NCI-H2107 treated with DMSO at 0.1 percent for 48 hours (cell line): ENCODE results near the gene CTSH.
"Not testable (repeated sequence)": the region's sequence is repeated elsewhere in the genome, so short reads cannot be mapped to it uniquely, and the experiment has no call there.

Experiments used
- DNase-seq: peaks from one replicate; lab custom pipeline; 2025; ENCODE audit not compliant: unreplicated experiment; lab: John Stamatoyannopoulos, UW

Gene CTSH

DNA sequence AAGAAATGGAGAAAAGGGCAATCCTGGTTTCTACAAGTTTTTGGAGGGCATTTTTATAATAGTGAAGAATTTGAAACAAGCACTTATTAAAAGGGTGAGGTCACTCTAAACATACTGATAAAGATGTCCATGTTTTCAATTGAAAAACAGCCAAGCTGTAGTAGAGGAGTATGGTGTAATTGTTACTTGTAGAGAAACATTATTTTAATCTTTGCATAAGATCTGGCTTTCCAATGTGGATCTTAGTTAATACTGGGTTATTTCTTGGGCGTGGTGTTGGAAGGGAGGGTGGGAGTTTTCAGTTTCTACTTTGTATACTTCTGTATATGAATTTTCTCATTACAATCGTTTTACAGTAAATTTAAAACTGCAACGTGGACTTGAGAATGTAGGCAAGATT lies 49.4 kb downstream of the CTSH start:
- no peak for DNase-seq

DNA sequence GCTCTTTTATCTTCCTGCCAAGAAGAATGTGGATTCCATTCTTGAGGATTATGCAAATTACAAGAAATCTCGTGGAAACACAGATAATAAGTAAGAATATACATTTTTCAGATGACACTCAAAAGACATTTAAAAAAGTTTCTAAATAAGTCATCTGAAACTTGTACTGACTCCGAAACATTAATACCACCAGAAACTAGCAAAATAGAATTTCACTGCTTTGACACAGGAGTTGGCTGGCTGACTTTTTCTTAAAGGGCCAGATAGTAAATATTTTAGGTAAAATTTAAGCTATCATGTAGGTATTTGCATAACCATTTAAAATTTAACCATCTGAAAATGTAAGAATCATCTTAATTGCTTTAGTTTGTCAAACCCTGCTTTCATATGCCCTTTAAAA lies 51.3 kb downstream of the CTSH start:
- no peak for DNase-seq

DNA sequence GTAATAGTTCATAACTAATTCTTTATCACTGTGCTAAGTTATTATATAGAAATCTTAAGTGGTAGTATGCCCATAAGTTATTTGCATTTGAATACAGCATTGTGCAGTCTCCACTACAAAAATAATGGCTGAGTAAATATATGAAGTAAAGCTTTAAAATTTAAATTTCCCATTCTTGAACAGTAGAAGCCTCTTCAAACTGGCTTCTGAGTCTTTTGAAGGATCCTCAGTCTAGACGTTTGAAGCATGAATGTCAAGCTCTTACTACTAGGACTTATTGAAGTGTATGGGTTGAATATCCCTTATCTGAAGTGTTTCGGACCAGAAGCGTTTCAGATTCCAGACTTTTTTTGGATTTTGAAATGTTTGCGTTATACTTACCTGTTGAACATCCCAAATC lies 55.8 kb downstream of the CTSH start:
- DNase-seq, result no peak

DNA sequence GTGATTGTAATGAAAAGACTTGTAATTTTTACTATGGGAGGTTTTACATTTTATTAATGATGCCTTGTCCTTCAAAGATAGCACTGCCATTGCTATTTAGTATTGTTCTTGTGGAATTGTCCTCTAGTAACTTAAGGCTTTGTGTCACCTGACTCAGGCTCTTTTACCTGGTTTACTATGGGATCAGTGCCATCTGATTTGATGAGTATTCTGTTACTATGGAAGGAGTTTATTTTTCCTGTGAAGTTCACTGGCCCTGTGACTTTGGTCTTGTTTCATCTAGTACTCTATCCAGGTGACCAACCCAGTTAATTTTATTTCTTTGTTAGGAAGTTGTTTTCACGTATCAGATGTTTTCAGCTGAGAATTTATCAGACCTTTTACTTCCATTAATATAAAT lies 63.2 kb downstream of the CTSH start:
- DNase-seq, result no peak

DNA sequence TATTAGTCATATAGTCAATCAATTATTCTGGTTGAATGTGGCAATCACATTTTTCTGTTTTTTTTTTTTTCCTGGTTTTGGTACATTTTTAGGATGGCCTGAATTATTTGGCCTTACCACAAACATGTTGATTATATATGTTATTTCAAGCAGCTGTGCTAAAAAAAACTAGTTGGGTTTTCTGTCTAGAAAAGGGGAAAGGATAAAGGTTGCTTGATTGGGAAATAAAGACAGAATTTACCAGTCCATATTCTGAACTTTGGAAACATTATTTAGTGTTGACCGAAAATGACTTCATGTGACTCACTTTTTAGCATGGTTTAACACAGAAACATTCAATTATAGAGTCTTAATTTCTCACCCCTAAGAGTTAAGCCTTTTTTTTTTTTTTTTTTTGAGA lies 64.0 kb downstream of the CTSH start:
- DNase-seq, result no peak

DNA sequence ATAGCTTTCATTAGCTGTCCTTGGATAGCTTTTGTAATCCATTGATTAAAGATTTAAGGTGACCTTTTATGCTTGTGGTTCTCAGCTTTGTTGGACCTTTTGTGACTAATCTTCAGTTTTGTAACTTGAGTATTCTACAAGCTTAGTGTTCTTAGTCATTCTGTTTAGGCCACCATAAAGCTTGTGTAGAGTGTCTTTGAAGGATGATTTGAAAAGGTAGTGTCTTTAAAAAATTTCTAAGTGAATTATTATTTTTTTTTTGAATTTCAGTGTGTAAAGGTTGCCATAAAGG lies 64.7 kb downstream of the CTSH start:
- DNase-seq, result no peak

DNA sequence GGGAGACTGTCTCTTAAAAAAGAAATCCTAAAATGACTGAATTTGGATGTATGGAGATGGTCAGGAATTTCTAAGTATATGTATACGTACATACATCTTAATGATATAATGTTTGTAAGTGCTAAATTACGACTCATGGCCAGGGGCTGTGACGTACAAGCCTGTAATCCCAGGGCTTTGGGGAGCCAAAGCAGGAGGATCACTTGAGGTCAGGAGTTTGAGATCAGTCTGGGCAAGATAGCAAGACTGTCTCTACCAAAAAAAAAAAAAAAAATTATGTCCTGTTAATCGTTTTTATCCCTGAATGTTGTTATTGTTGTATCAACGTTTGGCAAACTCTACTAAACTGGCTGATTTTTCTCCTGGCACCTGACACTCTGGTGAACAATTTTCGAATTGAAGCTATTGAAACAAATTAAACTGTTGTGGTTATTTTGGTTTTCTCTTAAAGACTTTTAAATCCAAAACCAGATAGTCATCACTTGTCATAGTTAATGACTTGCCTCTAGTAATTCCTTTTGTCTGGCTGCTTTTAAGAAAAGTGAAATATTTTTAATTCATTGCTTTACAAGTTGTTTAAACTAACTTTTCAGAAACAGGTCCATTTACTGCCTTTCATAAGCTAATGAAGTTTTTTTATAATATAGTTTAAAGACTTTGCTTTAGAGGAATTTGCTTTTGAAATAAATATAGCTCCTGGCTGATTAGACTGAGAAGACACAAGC lies 65.2 kb downstream of the CTSH start:
- DNase-seq, result no peak

DNA sequence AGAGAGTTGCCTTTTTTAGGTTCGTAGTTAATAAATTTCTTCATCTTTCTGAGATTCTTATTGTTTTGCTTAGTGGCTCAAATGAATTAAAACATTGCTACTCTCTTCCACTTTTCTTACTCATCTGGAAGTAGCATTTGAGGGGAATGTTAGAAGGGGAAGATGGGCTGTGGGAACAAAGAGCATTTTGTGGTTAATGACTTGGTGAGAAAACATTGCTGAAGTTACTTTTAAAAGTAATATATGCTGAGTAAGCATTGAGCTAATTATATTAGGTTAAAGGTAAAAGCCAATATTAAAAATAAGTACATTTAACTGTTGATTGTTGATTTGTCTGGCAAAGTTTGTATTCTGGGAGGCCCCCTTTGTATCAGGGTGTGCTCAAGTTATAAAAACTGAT lies 66.5 kb downstream of the CTSH start:
- no peak for DNase-seq

DNA sequence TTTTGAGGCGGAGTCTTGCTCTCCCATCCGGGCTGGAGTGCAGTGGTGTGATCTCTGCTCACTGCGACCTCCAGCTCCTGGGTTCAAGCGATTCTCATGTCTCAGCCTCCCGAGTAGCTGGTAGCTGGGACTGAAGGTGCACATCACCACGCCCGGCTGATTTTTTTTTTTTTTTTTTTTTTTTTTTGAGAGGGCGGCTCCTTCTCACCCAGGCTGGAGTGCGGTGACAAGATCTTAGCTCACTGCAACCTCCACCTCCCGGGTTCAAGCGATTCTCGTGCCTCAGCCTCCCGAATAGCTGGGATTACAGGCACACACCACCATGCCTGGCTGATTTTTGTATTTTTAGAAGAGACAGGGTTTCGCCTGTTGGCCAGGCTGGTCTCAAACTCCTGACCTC lies 67.9 kb downstream of the CTSH start:
- not testable (repeated sequence) for DNase-seq

DNA sequence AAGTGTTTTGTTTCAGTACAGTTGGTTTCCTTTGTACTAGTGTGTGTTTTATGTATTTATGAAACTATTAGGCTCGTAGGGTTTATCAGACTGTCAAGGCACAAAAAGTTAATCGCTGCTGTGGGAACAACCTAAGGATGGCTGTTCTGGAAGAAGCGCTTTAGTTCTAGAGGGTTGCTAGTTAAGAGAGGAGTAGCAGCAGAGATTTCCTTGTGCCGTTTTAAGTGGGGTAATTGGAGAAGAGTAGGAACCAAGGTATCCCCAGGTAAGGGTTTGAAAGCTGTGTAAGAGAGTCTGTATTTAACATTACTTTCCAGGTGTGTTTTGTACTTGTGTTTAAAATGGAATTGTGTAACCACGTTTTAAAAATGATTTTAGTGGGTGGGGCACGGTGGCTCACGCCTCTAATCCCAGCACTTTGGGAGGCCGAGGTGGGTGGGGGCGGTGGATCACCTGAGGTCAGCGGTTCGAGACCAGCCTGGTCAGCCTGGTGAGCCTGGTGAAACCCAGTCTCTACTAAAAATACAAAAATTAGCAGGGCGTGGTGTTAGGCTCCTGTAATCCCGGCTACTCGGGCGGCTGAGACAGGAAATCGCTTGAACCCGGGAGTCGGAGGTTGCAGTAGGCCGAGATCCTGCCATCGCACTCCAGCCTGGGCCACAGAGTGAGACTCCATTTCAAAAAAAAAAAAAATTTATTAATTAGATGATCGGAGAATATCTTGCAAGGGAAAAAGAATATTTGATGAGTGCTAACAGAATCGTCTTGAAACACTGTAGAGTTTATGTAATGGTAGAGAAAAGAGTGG lies 69.5 kb downstream of the CTSH start:
- DNase-seq, result peak; percentile 12

DNA sequence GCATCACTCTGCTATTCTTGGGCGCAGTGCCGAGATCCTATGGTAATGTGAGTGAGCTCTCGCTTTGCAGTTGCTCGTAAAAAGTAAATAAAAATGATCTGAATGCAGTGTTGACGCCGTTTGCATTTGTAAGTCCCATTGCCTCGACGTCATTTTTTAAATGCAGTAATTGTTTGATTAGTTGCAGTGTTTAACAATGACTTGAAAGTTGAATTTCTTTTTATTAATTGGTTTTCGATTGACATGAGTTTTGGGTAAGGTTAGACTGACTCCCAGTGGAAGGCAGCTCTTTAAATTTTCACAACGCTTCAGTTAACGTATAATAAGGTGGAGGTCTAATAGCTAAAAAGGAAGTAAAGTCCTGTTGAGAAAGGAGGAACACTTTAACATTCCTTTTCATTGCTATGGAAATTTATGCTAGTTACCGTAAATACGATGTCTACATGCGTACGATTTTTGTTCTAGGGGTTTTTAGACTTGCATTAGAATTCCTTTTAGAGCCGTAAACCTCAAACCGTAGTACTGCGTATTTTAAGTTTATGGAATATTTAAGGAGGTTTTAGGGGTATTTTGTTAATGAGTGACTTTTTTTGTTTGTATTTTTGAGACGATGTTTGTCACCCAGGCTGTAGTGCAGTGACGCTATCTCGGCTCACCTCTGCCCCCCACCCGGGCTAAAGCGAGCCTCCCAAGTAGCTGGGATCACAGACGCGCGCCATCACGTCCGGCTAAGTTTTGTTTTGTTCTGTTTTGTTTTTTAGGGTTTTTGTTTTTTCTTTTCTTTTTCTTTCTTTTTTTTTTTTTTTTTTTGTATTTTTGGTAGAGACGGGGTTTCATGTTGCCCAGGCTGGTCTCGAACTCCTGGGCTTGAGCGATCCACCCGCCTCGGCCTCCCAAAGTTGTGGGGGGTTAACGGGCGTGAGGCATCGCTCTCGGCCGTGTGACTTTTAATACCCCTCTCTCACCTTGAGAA lies 70.8 kb downstream of the CTSH start:
- no peak for DNase-seq

DNA sequence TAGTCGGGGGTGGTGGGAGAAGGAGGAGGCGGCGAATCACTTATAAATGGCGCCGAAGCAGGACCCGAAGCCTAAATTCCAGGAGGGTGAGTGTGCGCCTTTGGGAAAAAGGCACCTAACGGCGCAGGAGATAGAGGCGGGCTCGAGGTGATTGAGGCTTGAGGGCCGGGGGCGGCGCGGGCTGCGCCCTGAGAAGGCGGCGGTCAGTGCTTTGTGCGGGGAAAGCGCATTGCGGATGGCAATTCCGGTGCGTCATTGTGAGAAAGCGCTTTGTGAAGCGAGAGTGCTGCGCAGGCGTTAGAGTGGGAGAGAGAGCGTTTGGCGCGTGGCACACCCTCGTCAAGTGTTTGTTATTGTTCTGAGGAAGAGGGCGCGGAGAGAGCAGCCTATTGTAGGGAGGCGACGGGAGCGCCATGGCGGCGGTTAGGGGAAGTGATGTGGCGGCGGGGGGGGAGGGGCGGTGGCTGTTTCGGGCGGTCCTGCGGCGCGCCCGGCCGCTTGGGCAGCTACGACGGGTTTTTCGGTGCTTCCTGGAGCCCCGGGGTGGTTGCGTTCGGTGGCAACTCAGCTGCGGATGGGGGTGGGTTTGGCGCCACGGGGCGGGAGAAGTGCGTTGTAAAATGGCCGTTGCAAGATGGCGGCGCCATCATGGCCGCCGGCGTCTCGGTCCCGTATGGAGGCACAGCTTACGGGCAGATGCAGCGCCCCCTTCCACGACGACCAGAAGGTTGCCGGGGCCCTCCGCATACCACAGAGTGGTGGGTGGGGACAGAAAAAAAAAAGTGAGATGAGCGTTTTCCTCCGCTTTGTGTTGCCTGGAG lies 71.7 kb downstream of the CTSH start:
- peak; percentile 33 for DNase-seq

DNA sequence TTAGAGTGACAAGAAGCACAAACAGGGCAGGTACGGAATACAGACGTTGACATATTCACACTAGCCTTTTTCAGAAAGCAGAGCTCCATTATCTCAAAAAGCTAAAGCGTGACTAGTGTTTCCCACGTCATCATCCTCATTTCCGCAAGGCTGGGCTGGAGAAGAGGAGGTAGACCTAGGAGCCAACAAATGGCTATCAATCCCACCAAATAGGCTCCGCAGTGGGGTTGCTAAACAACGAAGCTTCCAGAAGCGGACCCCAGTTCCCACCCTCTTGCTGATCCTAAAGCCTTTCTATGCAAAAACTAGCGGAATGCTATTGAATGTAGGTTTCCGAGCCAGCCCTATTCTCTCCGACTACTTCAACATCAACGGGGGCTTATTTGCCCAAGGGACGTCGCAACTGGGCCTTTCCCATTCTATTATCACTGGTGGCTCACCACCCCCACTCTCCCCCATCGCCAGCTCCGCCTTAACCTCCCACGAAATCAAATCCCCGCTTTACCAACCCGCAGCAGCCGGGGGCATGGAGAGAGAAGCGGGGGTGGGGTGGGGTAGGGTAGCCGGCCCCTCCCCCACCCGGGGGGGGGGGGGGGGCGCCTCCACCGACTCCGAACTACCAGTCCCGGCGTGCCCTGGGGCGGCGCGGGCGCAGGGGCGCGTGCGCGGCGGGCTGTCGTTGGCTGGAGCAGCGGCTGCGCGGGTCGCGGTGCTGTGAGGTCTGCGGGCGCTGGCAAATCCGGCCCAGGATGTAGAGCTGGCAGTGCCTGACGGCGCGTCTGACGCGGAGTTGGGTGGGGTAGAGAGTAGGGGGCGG lies 72.5 kb downstream of the CTSH start, which contains the start of gene MORF4L1:
Gene MORF4L1, plus strand, starts transcription at position 736 of the 817 bp plus-strand sequence. CDS start 128 bp downstream, outside the sequence.
- DNase-seq, result peak; percentile 58

DNA sequence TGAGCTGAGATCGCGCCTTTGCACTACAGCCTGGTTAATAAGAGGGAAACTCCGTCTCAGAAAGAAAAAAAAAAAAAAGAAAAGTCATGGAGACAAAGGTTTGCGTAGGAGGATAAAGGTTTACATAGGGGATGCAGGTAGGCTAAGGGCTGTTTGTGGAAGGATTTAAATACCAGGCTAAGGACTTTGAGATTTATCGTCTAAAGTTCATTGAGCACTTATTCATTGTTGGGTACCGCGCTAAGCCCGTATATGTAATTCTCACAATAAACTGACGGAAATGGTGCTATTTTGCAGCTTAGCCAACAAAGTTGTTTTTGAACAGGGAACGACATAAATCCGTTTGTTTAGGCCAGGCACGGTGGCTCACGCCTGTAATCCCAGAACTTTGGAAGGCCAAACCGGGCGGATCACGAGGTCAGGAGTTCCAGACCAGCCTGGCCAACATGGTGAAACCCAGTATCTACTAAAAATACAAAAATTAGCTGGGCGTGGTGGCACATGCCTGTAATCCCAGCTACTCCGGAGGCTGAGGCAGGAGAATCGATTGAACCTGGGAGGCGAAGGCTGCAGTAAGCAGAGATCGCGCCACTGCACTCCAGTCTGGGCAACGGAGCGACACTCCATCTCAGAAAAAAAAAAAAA lies 73.2 kb downstream of the CTSH start:
- DNase-seq, result not testable (repeated sequence)
